OCI-LY7 (cell line): ENCODE data around the gene ATXN1.

ENCODE experiments used
- EZH2phosphoT487 ChIP-seq: fragments of 200-600 bp; sonication (generic); IDR thresholded peaks from 2 replicates; pipeline ENCODE4 v1.6.1; 2018; ENCODE audit warnings: low read depth, borderline replicate concordance, mild to moderate bottlenecking, mixed run types, antibody characterized with exemption, low read length, moderate library complexity, mixed read lengths
- TF ChIP-seq, protein P1 (sequence below): fragments of 200-600 bp; sonication (generic); conservative IDR thresholded peaks from 2 replicates; pipeline ENCODE4 v1.5.1; 2014; ENCODE audit warnings: mild to moderate bottlenecking, antibody characterized with exemption, low read length, moderate library complexity, mixed read lengths

DNA sequence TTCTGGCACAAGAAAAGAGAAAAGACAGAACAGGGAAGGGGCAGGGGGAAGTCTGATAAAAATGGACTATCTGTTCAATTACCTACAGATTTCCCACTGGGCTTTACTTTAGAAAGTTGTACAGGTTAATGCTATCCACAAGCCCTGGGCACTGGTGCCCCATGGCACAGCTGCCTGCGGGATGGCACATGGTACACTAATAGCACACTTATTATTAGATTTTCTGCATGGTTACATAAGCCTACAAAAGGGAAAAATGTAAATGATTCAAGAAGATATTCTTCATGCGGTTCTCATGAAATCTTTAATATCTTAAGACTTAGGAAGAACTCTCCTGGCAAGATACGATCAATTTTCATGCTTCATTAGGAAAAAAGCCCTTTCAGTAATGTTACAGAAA lies 385.4 kb downstream of the ATXN1 start:
- TF ChIP-seq, protein P1, sequence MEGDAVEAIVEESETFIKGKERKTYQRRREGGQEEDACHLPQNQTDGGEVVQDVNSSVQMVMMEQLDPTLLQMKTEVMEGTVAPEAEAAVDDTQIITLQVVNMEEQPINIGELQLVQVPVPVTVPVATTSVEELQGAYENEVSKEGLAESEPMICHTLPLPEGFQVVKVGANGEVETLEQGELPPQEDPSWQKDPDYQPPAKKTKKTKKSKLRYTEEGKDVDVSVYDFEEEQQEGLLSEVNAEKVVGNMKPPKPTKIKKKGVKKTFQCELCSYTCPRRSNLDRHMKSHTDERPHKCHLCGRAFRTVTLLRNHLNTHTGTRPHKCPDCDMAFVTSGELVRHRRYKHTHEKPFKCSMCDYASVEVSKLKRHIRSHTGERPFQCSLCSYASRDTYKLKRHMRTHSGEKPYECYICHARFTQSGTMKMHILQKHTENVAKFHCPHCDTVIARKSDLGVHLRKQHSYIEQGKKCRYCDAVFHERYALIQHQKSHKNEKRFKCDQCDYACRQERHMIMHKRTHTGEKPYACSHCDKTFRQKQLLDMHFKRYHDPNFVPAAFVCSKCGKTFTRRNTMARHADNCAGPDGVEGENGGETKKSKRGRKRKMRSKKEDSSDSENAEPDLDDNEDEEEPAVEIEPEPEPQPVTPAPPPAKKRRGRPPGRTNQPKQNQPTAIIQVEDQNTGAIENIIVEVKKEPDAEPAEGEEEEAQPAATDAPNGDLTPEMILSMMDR: no peak
- TF ChIP-seq EZH2phosphoT487: no peak
